ENCODE results near the gene HS6ST1. TPM values are rescaled to one million over a fixed set of nuclear protein-coding genes. Genes with fewer than 3 reads are reported as not detected.

Gene HS6ST1
- total RNA-seq, 6 experiments from 2014 or later = 18.5 to 27.2 (median 24.3) TPM

DNA sequence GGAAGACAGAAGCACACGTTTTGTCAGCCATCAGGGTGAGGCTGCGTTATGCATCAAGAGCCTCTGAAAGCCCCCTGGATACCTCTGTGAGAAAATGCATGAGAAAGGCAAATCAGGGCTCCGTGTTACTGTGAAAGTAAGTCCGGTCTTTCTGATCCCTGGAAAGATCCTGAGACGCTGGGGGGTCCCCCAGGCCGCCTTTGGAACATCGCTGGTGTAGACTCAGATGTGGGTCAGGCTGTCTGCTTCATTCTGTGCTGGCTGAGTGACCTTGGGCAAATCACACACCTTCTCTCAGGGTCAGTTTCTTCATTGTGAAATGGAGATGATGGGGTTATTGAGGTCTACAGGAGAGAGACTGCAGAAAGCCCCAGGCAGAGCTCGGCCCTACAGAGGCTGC lies 42.0 kb upstream of the HS6ST1 start:
- Mint-ChIP-seq H3K4me3 (no peak overlapping the region), H3K4me1 (ENCODE audit: low read depth) (peaks cover 43% of the 10 kb centered on the region), H3K27ac (no peak overlapping the region), H3K36me3 (ENCODE audit: low read depth) (no peaks in the 10 kb centered on the region), H3K9me3 (no peaks in the 10 kb centered on the region), H3K27me3 (ENCODE audit: insufficient read depth) (peaks cover 2% of the 10 kb centered on the region)
- DNase-seq = no peak
- TF ChIP-seq, protein P1, sequence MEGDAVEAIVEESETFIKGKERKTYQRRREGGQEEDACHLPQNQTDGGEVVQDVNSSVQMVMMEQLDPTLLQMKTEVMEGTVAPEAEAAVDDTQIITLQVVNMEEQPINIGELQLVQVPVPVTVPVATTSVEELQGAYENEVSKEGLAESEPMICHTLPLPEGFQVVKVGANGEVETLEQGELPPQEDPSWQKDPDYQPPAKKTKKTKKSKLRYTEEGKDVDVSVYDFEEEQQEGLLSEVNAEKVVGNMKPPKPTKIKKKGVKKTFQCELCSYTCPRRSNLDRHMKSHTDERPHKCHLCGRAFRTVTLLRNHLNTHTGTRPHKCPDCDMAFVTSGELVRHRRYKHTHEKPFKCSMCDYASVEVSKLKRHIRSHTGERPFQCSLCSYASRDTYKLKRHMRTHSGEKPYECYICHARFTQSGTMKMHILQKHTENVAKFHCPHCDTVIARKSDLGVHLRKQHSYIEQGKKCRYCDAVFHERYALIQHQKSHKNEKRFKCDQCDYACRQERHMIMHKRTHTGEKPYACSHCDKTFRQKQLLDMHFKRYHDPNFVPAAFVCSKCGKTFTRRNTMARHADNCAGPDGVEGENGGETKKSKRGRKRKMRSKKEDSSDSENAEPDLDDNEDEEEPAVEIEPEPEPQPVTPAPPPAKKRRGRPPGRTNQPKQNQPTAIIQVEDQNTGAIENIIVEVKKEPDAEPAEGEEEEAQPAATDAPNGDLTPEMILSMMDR (IDR thresholded peaks at IDR 0.05) = no peak

DNA sequence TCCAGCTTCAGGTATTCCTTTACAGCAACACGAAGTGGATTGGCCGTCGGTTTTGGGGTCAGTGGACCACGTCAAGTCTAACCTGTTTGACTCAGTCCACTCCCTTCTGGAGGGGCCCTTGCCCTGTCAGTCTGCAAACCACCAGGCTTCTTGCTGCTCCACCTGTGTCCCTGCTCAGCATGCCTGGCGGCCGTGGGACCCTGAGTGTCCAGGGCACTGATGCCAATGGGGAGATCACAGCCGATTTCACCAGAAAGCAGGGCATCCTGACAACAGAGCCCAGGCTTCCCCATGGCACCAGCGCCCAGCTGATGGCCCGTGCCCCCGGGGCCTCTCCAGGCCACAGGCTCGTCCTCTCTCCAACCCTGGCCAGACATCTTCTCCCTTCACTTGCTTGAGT lies 41.2 kb upstream of the HS6ST1 start:
- DNase-seq = no peak
- H3K9me3 Mint-ChIP-seq = no peaks in the 10 kb centered on the region
- H3K4me3 Mint-ChIP-seq = no peak overlapping the region
- H3K4me1 Mint-ChIP-seq (ENCODE audit: low read depth) = peaks cover 38% of the 10 kb centered on the region
- H3K36me3 Mint-ChIP-seq (ENCODE audit: low read depth) = 0 out of 2 replicates have a peak, but pooled peaks cover under 1% of the 10 kb centered on the region
- no peak overlapping the region for H3K27ac Mint-ChIP-seq
- peaks cover 3% of the 10 kb centered on the region for H3K27me3 Mint-ChIP-seq (ENCODE audit: insufficient read depth)
- TF ChIP-seq, protein P1 (IDR thresholded peaks at IDR 0.05) = no peak

DNA sequence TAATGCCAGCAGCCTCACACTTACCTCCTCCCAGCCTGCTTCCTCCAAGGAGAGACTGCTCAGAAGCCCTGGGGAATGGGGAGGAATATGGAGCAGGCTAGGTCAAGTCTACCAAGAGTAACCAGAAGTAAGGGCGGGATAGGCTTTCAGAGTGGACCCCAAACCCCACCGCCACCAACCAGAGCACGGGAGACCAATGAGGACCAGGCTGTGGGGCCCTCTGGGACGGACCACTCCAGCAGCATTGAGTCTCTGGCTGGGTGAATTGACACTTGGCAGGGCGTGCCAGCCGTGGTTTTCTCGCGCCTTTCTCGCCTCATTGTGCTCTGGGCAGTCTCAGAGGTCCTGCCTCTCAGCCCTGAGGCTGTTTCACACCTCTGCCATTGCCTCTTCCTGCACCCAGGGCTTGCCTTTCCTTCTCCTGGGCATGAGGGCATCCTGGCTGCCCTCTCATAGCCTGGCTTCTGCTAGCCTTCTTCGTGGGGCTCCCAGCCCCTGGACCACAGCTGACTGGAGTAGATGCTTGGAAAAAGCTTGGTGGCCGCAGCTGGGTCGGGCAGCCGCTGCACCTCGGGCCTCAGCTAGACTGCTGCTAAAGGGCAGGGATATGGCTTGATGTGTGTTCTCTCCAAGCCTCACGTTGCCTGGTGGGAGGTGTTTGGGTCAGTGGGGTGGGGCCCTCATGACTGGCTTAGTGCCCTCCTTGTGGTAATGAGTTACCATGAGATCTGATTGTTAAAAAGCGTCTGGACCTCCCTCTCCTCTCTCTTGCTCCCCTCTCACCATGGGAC lies 40.5 kb upstream of the HS6ST1 start:
- TF ChIP-seq, protein P1 (IDR thresholded peaks at IDR 0.05) = no peak

DNA sequence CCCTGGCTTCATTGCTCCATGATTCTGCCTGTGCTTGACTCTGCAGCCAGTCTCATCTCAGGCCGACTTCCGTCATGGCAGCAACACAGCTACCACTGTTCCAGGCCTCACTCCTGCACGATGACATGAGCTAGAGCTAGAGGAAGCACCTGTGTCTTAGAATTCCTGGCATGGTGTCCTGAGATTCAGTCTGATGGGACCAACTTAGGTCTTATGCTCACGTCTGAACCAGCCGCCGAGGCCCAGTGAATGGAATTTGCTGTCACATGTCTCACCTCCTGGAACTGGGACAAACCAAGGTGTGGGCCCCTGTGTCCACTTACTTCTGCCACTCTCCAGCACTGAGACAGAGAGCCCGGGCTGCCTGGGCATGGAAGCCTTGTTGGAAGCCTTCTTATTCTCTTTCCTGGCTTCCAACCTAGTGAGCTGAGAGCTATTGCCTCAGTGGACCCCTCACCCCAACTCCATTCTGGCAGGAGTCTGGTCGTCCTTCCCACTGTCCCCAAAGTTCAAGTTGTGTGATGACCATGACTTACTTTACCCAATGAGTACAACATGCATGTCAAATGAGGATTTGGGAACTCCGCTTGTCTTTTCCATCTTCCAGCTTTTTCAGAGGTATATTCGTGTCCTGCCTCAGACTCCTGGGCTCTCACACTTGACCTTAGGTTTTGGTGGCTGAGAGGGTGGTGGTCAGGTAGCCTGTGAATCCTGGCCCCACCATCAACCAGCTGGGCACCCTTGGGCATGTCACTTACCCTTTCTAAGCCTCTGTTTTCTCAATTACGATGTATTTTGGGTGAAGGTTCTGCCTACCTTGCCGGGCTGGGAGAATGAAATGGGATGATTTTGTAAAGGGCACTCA lies 39.1 kb upstream of the HS6ST1 start:
- Mint-ChIP-seq H3K27me3 (ENCODE audit: insufficient read depth) (peaks cover 3% of the 10 kb centered on the region), H3K4me3 (no peak overlapping the region), H3K27ac (no peak overlapping the region), H3K36me3 (ENCODE audit: low read depth) (0 out of 2 replicates have a peak, but pooled peaks cover 5% of the 10 kb centered on the region), H3K4me1 (ENCODE audit: low read depth) (peaks cover 27% of the 10 kb centered on the region), H3K9me3 (no peaks in the 10 kb centered on the region)
- TF ChIP-seq, protein P1 (IDR thresholded peaks at IDR 0.05) = no peak
- no peak for DNase-seq

More for the DNA sequence above, 40.5 kb upstream of the HS6ST1 start:
- Mint-ChIP-seq H3K9me3 (no peaks in the 10 kb centered on the region), H3K4me1 (ENCODE audit: low read depth) (peaks cover 41% of the 10 kb centered on the region), H3K27ac (no peak overlapping the region), H3K4me3 (no peak overlapping the region), H3K27me3 (ENCODE audit: insufficient read depth) (peaks cover 3% of the 10 kb centered on the region), H3K36me3 (ENCODE audit: low read depth) (0 out of 2 replicates have a peak, but pooled peaks cover 5% of the 10 kb centered on the region)
- no peak for DNase-seq

DNA sequence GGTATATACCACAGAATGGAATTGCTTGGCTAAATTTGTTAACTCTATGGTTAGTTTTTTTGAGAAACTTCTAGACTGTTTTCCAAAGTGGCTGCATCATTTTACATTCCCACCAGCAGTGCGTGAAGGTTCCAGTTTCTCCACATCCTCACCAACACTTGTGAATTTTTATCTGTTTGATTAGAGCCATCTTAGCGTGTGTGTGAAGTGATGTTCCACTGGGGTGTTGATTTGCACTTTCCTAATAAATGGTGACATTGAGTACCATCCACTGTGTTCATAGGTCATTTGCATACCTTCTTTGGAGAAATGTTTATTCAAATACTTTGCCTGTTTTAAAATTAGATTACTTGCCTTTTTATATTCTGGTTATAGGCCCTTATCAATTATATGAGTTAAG lies 37.5 kb upstream of the HS6ST1 start:
- H3K9me3 Mint-ChIP-seq = peaks cover 7% of the 10 kb centered on the region; the same call in 1 of the 2 replicates
- H3K4me1 Mint-ChIP-seq (ENCODE audit: low read depth) = peaks cover 11% of the 10 kb centered on the region
- TF ChIP-seq, protein P1 (IDR thresholded peaks at IDR 0.05) = no peak
- H3K4me3 Mint-ChIP-seq = no peak overlapping the region
- no peak overlapping the region for H3K27ac Mint-ChIP-seq
- 0 out of 2 replicates have a peak, but pooled peaks cover 5% of the 10 kb centered on the region for H3K36me3 Mint-ChIP-seq (ENCODE audit: low read depth)
- H3K27me3 Mint-ChIP-seq (ENCODE audit: insufficient read depth) = peaks cover 3% of the 10 kb centered on the region
- DNase-seq = no peak
